A549 (cell line): Measurements from ENCODE around the gene SCRN1. TPM values are rescaled to one million over a fixed set of nuclear protein-coding genes. Genes with fewer than 3 reads are reported as not detected.

Experiments used
- ATAC-seq, 2 experiments: fragments of 200-7000 bp in 1 of 2; fragments of >200 bp in 1 of 2; cut with Nextera tagmentation in 1 of 2; cut with Tn5 transposase in 1 of 2; 3 replicates each; pipeline versions ENCODE4 v1.8.0 to v1.9.1; 2018 to 2020; ENCODE audit warnings: mild to moderate bottlenecking in 1 of 2, moderate library complexity in 1 of 2
- CTCF ChIA-PET: fragments of 300-600 bp; sonication (Branson Sonifier 250); formaldehyde crosslinking; extraction: SDS; loops from one replicate; lab custom pipeline; 2021; ENCODE audit warnings: antibody characterized with exemption, inconsistent platforms; lab: Yijun Ruan, JAX
- POLR2A ChIA-PET: fragments of 350-600 bp; formaldehyde crosslinking; extraction: SDS; loops from one replicate; lab custom pipeline; 2021; ENCODE audit warnings: antibody characterized with exemption, inconsistent platforms; lab: Yijun Ruan, JAX
- DNase-seq, 2 experiments: peaks; one replicate each; pipeline versions ENCODE4 v3.0.0 to v3.0.0-alpha.2; 2011 to 2016; ENCODE audit warnings: low read depth in 1 of 2, low spot score in 1 of 2
- FAIRE-seq: peaks from 2 replicates; lab custom pipeline; 2011; peaks lifted over from hg19 to GRCh38; lab: Jason Lieb, UNC
- H3K27ac ChIP-seq, 2 experiments: fragments of >200 bp; sonication (Bioruptor Twin); formaldehyde crosslinking; 3 replicates each; pipeline ENCODE4 v1.5.1; 2016 to 2017
- H3K4me1 ChIP-seq: fragments of >200 bp; sonication (Bioruptor Twin); formaldehyde crosslinking; 3 replicates; pipeline ENCODE4 v1.6.1; 2016
- H3K4me2 ChIP-seq: fragments of >200 bp; sonication (Bioruptor Twin); formaldehyde crosslinking; 3 replicates; pipeline ENCODE4 v1.6.1; 2016
- H3K4me3 ChIP-seq: fragments of >200 bp; sonication (Bioruptor Twin); formaldehyde crosslinking; 3 replicates; pipeline ENCODE4 v1.5.1; 2016
- H3K9me3 ChIP-seq: fragments of >200 bp; sonication (Bioruptor Twin); formaldehyde crosslinking; 3 replicates; pipeline ENCODE4 v1.6.1; 2016
- BCL3 ChIP-seq: fragments of >200 bp; sonication (Bioruptor Twin); formaldehyde crosslinking; IDR thresholded peaks from 3 replicates; pipeline ENCODE4 v1.6.1; 2016
- CBX8 ChIP-seq: fragments of 200-600 bp; sonication (generic); IDR thresholded peaks from 2 replicates; pipeline ENCODE4 v1.6.1; 2016
- CHD4 ChIP-seq: fragments of 200-600 bp; sonication (generic); IDR thresholded peaks from 2 replicates; pipeline ENCODE4 v1.6.1; 2016; ENCODE audit warnings: antibody characterized with exemption, mild to moderate bottlenecking, borderline replicate concordance
- EHF ChIP-seq: fragments of 250-450 bp; sonication (Bioruptor Pico); IDR thresholded peaks from 2 replicates; pipeline ENCODE4 v1.5.0; 2020; ENCODE audit warnings: mild to moderate bottlenecking
- ESRRA ChIP-seq: fragments of 150-350 bp; IDR thresholded peaks from 2 replicates; pipeline ENCODE4 v1.6.1; 2014; ENCODE audit warnings: mild to moderate bottlenecking, low read length, borderline replicate concordance
- FOSL2 ChIP-seq, 2 experiments: fragments of 450-650 bp in 1 of 2; fragments of >200 bp in 1 of 2; sonication (Bioruptor Twin) in 1 of 2; formaldehyde crosslinking; IDR thresholded peaks; 2 replicates each; pipeline versions ENCODE4 v1.5.0 to v1.6.1; 2016 to 2020; ENCODE audit warnings: mild to moderate bottlenecking in 1 of 2, moderate library complexity in 1 of 2
- FOXS1 ChIP-seq: fragments of 250-450 bp; sonication (Bioruptor Pico); IDR thresholded peaks from 2 replicates; pipeline ENCODE4 v1.5.0; 2020; ENCODE audit warnings: mild to moderate bottlenecking, moderate library complexity
- GATA3 ChIP-seq: IDR thresholded peaks from 2 replicates; pipeline ENCODE4 v1.6.1; 2012; ENCODE audit warnings: borderline replicate concordance
- HDAC2 ChIP-seq: fragments of 200-600 bp; sonication (generic); IDR thresholded peaks from 2 replicates; pipeline ENCODE4 v1.6.1; 2016
- HEYL ChIP-seq: fragments of 250-450 bp; sonication (Bioruptor Pico); IDR thresholded peaks from 2 replicates; pipeline ENCODE4 v1.8.0; 2021; ENCODE audit warnings: mild to moderate bottlenecking, moderate library complexity
- HMGXB4 ChIP-seq: fragments of 250-450 bp; sonication (Bioruptor Pico); IDR thresholded peaks from 2 replicates; pipeline ENCODE4 v1.5.0; 2021; ENCODE audit warnings: mild to moderate bottlenecking, moderate library complexity, borderline replicate concordance
- HOXA7 ChIP-seq: fragments of 250-450 bp; sonication (Bioruptor Pico); IDR thresholded peaks from 2 replicates; pipeline ENCODE4 v1.5.0; 2020; ENCODE audit warnings: mild to moderate bottlenecking, moderate library complexity
- HOXB13 ChIP-seq: fragments of 250-450 bp; sonication (Bioruptor Pico); IDR thresholded peaks from 2 replicates; pipeline ENCODE4 v1.5.0; 2020; ENCODE audit warnings: low read depth, mild to moderate bottlenecking, moderate library complexity
- HOXB5 ChIP-seq: fragments of 250-450 bp; sonication (Bioruptor Pico); IDR thresholded peaks from 2 replicates; pipeline ENCODE4 v1.5.0; 2020; ENCODE audit warnings: mild to moderate bottlenecking, moderate library complexity
- JUN ChIP-seq, 2 experiments: fragments of >200 bp; sonication (Bioruptor Twin); formaldehyde crosslinking; IDR thresholded peaks; 2 replicates in 1 of 2; 3 replicates in 1 of 2; pipeline ENCODE4 v1.6.1; 2016 to 2017
- MAFK ChIP-seq: fragments of 450-650 bp; IDR thresholded peaks from 2 replicates; pipeline ENCODE4 v1.6.1; 2014; ENCODE audit not compliant: partially characterized antibody
- MAZ ChIP-seq: fragments of 150-350 bp; IDR thresholded peaks from 2 replicates; pipeline ENCODE4 v1.6.1; 2014; ENCODE audit warnings: antibody characterized with exemption, low read depth, low read length, borderline replicate concordance
- NFE2L2 ChIP-seq: fragments of 150-350 bp; conservative IDR thresholded peaks from 2 replicates; pipeline ENCODE4 v1.6.1; 2014; ENCODE audit warnings: low read length
- NPAS2 ChIP-seq: fragments of 250-450 bp; sonication (Bioruptor Pico); IDR thresholded peaks from 2 replicates; pipeline ENCODE4 v1.8.0; 2022; ENCODE audit warnings: mild to moderate bottlenecking, moderate library complexity, borderline replicate concordance
- NR3C1 ChIP-seq: fragments of >200 bp; sonication (Bioruptor Twin); formaldehyde crosslinking; IDR thresholded peaks from 3 replicates; pipeline ENCODE4 v1.6.1; 2017
- PBX3 ChIP-seq: IDR thresholded peaks from 2 replicates; pipeline ENCODE4 v1.6.1; 2012
- PHF8 ChIP-seq: fragments of 200-600 bp; sonication (generic); IDR thresholded peaks from 2 replicates; pipeline ENCODE4 v1.6.1; 2016; ENCODE audit warnings: low read depth, mild to moderate bottlenecking, antibody characterized with exemption, moderate library complexity, borderline replicate concordance
- RCOR1 ChIP-seq: fragments of 150-350 bp; IDR thresholded peaks from 2 replicates; pipeline ENCODE4 v1.6.1; 2014; ENCODE audit warnings: antibody characterized with exemption, low read length, low read depth
- SMC3 ChIP-seq: fragments of >200 bp; sonication (Bioruptor Twin); formaldehyde crosslinking; IDR thresholded peaks from 3 replicates; pipeline ENCODE4 v1.6.1; 2018; ENCODE audit warnings: inconsistent platforms
- TFCP2L1 ChIP-seq: fragments of 250-450 bp; sonication (Bioruptor Pico); IDR thresholded peaks from 2 replicates; pipeline ENCODE4 v1.5.0; 2021; ENCODE audit warnings: mild to moderate bottlenecking
- TP53 ChIP-seq: fragments of 250-450 bp; sonication (Bioruptor Pico); IDR thresholded peaks from 2 replicates; pipeline ENCODE4 v1.5.0; 2021; ENCODE audit warnings: mild to moderate bottlenecking, moderate library complexity
- USF2 ChIP-seq: fragments of 450-650 bp; IDR thresholded peaks from 2 replicates; pipeline ENCODE4 v1.6.1; 2014; ENCODE audit warnings: antibody characterized with exemption
- ZFP36 ChIP-seq: fragments of 450-650 bp; IDR thresholded peaks from 2 replicates; pipeline ENCODE4 v1.6.1; 2014; ENCODE audit warnings: borderline replicate concordance; ENCODE audit not compliant: partially characterized antibody
- ZSCAN20 ChIP-seq: fragments of 250-450 bp; sonication (Bioruptor Pico); IDR thresholded peaks from 2 replicates; pipeline ENCODE4 v1.8.0; 2022; ENCODE audit warnings: mild to moderate bottlenecking, moderate library complexity
- WGBS: methylation state at CpG from one replicate; pipeline ENCODE4 v1.1.6; 2017; ENCODE audit errors: missing lambda C conversion rate; 5-methylcytosine and 5-hydroxymethylcytosine counted together
- polyA plus RNA-seq, 4 experiments: library from polyadenylated mRNA; depleted of rRNA in 3 of 4; stranded (reverse); fragments of >200 nt; fragmentation: RNase III in 1 of 4; extraction: RNeasy Plus Mini Kit Qiagen cat#74134 plus additional on column Dnase treatment in 1 of 4; gene quantifications; 2 replicates in 3 of 4; 3 replicates in 1 of 4; pipeline ENCODE4 v1.2.3, GENCODE V29; 2011 to 2017

Gene SCRN1
- polyA plus RNA-seq, 2 of the 4 experiments (the other 2 are of a cell fraction) = 49.7 to 88.9 TPM

- ATAC-seq (no peak; a peak in 3 of 6 replicates), FAIRE-seq (no peak), DNase-seq (no peak)
- ChIA-PET POLR2A (no interaction called here), CTCF (interaction anchor here (0.7 to 1.4 kb wide), 3 partner anchors 9 to 726 kb away, joined by 3 to 6 read pairs (median 3); no protein-coding TSS in a partner anchor)
- no peak for TF ChIP-seq HOXA7 (CRISPR knock-in tag)
- no peak for TF ChIP-seq PBX3
- TF ChIP-seq ZSCAN20 = no peak
- no peak for TF ChIP-seq HOXB13 (CRISPR knock-in tag)
- no peak overlapping the region for H3K4me2 ChIP-seq
- no peaks in the 10 kb centered on the region for H3K9me3 ChIP-seq
- 82% methylated on average over 7 of the region's 7 CpGs for WGBS
- H3K4me3 ChIP-seq = no peak overlapping the region
- H3K4me1 ChIP-seq = no peaks in the 10 kb centered on the region
- H3K27ac ChIP-seq = no peak overlapping the region
Measured at GRCh38 chr7:29915481-29916215, 74.0 kb downstream of the SCRN1 start.

GRCh38 chr7:29914180-29914579 is 75.4 kb downstream of the SCRN1 start:
- H3K27ac ChIP-seq = no peak overlapping the region
- no peak overlapping the region for H3K4me2 ChIP-seq
- no peak overlapping the region for H3K4me3 ChIP-seq
- DNase-seq (no peak), ATAC-seq (no peak), FAIRE-seq (no peak)
- ChIA-PET CTCF (interaction anchor here (1.4 kb wide), 1 partner anchor 7 kb away, joined by 6 read pairs; no protein-coding TSS in a partner anchor), POLR2A (no interaction called here)
- TF ChIP-seq NR3C1 (no peak), JUN (IDR thresholded peaks at IDR 0.05) (no peak), TP53 (CRISPR knock-in tag) (no peak), PHF8 (no peak), HDAC2 (no peak), MAZ (no peak), CBX8 (no peak), HMGXB4 (CRISPR knock-in tag) (no peak), HEYL (CRISPR knock-in tag) (no peak), ESRRA (no peak), MAFK (no peak)
- WGBS = 67% methylated on average over 4 of the region's 4 CpGs
- H3K9me3 ChIP-seq = no peaks in the 10 kb centered on the region
- no peaks in the 10 kb centered on the region for H3K4me1 ChIP-seq

GRCh38 chr7:29906200-29907022 is 83.2 kb downstream of the SCRN1 start:
- ATAC-seq = no peak
- H3K4me3 ChIP-seq = no peak overlapping the region
- no peaks in the 10 kb centered on the region for H3K4me1 ChIP-seq
- no peak overlapping the region for H3K27ac ChIP-seq
- FAIRE-seq = no peak
- whole genome bisulfite sequencing = 31% methylated on average over 3 of the region's 3 CpGs
- no peak overlapping the region for H3K4me2 ChIP-seq
- POLR2A ChIA-PET = no interaction called here
- CTCF ChIA-PET = interaction anchor here (1.1 to 3.1 kb wide), 3 partner anchors 9 to 28 kb away, joined by 3 to 19 read pairs (median 6); no protein-coding TSS in a partner anchor
- no peak for DNase-seq
- peaks cover 27% of the 10 kb centered on the region; the same call in 2 of the 3 replicates for H3K9me3 ChIP-seq
- no peak for TF ChIP-seq FOSL2 (IDR thresholded peaks at IDR 0.05)
- no peak for TF ChIP-seq FOSL2 (CRISPR knock-in tag; IDR thresholded peaks at IDR 0.05)
- no peak for TF ChIP-seq PHF8
- TF ChIP-seq RCOR1 = no peak
- no peak for TF ChIP-seq FOXS1 (CRISPR knock-in tag)
- no peak for TF ChIP-seq NPAS2 (CRISPR knock-in tag)
- no peak for TF ChIP-seq JUN (IDR thresholded peaks at IDR 0.05)
- TF ChIP-seq SMC3 = no peak
- TF ChIP-seq HOXB5 = no peak
- no peak for TF ChIP-seq CHD4
- TF ChIP-seq TFCP2L1 (CRISPR knock-in tag) = no peak
- TF ChIP-seq GATA3 = no peak
- no peak for TF ChIP-seq BCL3
- TF ChIP-seq NFE2L2 = no peak
- TF ChIP-seq ZFP36 = no peak
- TF ChIP-seq EHF (CRISPR knock-in tag) = no peak
- TF ChIP-seq USF2 = no peak
